Measurements from ENCODE around the gene EIF4A2.
"Not testable (repeated sequence)": the region's sequence is repeated elsewhere in the genome, so short reads cannot be mapped to it uniquely, and the experiment has no call there.

Gene EIF4A2

GRCh38 chr3:186818956-186819355 is 35.6 kb downstream of the EIF4A2 start:
- Histone ChIP-seq H2BK120ac (ENCODE audit: low read depth, low read length) (no peak overlapping the region), H3K27ac (ENCODE audit: low read depth, low read length) (no peak overlapping the region), H3K9ac (ENCODE audit: low read length) (no peak overlapping the region), H3K23ac (ENCODE audit: low read length) (no peak overlapping the region), H3K18ac (ENCODE audit: low read length) (no peak overlapping the region), H3K36me3 (ENCODE audit: control insufficient read depth, insufficient read depth, low read length) (no peaks in the 10 kb centered on the region), H2BK5ac (ENCODE audit: low read length) (no peak overlapping the region), H2AK5ac (ENCODE audit: low read length) (no peak overlapping the region), H3K4me1 (ENCODE audit: control insufficient read depth, low read depth, low read length) (no peaks in the 10 kb centered on the region), H3K4me3 (ENCODE audit: low read length) (no peak overlapping the region), H3K79me2 (ENCODE audit: control insufficient read depth, insufficient read depth, low read length) (no peaks in the 10 kb centered on the region), H3K27me3 (ENCODE audit: insufficient read depth, low read length, poor library complexity) (no peaks in the 10 kb centered on the region), H2BK15ac (replicated peaks; ENCODE audit: low read depth) (no peak overlapping the region), H3K56ac (ENCODE audit: low read length) (no peak overlapping the region), H4K8ac (ENCODE audit: low read depth, low read length) (no peak overlapping the region), H3K4ac (ENCODE audit: low read depth, low read length) (no peak overlapping the region), H3K4me2 (ENCODE audit: low read length) (no peak overlapping the region), H3K79me1 (ENCODE audit: low read length) (no peaks in the 10 kb centered on the region), H4K5ac (ENCODE audit: low read length) (no peak overlapping the region)
- DNase-seq = no peak
- no CpG with 5 or more reads among the region's 1 CpG for WGBS (ENCODE audit: extremely low coverage, insufficient coverage, low lambda C conversion rate)

DNA sequence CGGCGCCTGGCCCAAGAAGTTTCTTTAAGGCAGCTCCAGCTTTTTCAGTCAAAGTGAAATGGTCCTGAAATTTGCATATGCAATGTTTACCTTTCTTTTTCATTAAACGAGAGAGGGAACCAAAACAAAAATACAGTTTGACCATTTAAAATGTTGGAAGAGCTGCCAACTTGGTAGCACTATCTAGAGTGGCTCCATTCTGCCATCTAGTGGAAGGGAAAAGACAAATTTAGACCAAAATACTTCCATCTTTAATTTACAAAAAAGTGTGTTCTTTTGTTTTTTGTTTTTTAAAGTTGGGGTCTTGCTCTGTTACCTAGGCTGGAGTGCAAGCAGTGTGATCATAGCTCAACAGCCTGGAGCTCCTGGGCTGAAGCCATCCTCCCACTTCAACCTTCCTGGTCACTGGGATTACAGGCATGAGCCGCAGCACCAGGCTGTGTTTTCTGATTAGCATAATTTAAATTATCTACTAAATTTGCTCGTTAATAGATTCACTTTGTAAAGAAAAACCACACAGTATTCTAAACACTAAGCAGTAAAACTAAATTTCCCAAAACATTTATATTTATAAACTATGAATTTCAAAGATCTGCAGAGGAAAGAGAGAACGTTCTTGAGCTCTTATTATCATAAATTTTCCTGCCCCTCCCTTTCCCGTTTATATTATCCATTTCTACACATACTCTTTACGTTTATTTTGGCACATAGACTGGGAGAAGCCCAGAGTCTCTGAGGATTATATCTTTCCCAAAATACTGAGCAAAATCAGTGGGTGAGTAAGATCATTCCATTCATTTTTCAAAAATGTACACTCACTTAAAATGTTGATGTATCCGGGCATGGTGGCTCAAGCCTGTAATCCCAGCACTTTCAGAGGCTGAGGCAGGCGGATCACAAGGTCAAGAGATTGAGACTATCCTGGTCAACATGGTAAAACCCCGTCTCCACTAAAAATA is 38.3 kb downstream of the EIF4A2 start:
- no peak overlapping the region for H3K4me2 ChIP-seq (ENCODE audit: low read length)
- H3K4ac ChIP-seq (ENCODE audit: low read depth, low read length) = no peak overlapping the region
- no peak overlapping the region for H3K56ac ChIP-seq (ENCODE audit: low read length)
- no peaks in the 10 kb centered on the region for H3K27me3 ChIP-seq (ENCODE audit: insufficient read depth, low read length, poor library complexity)
- WGBS (ENCODE audit: extremely low coverage, insufficient coverage, low lambda C conversion rate) = no CpG with 5 or more reads among the region's 11 CpGs
- no peak overlapping the region for H3K23ac ChIP-seq (ENCODE audit: low read length)
- no peak overlapping the region for H4K8ac ChIP-seq (ENCODE audit: low read depth, low read length)
- no peak overlapping the region for H4K5ac ChIP-seq (ENCODE audit: low read length)
- H2BK15ac ChIP-seq (replicated peaks; ENCODE audit: low read depth) = no peak overlapping the region
- no peaks in the 10 kb centered on the region for H3K79me1 ChIP-seq (ENCODE audit: low read length)
- no peak overlapping the region for H3K4me3 ChIP-seq (ENCODE audit: low read length)
- no peak overlapping the region for H3K18ac ChIP-seq (ENCODE audit: low read length)
- H2BK120ac ChIP-seq (ENCODE audit: low read depth, low read length) = no peak overlapping the region
- H2AK5ac ChIP-seq (ENCODE audit: low read length) = no peak overlapping the region
- peaks cover 4% of the 10 kb centered on the region for H3K4me1 ChIP-seq (ENCODE audit: control insufficient read depth, low read depth, low read length)
- H2BK5ac ChIP-seq (ENCODE audit: low read length) = no peak overlapping the region
- H3K9ac ChIP-seq (ENCODE audit: low read length) = peak overlapping the region; percentile 55
- peak; percentile 65 for DNase-seq
- no peak overlapping the region for H3K27ac ChIP-seq (ENCODE audit: low read depth, low read length)
- no peaks in the 10 kb centered on the region for H3K79me2 ChIP-seq (ENCODE audit: control insufficient read depth, insufficient read depth, low read length)
- H3K36me3 ChIP-seq (ENCODE audit: control insufficient read depth, insufficient read depth, low read length) = no peaks in the 10 kb centered on the region

DNA sequence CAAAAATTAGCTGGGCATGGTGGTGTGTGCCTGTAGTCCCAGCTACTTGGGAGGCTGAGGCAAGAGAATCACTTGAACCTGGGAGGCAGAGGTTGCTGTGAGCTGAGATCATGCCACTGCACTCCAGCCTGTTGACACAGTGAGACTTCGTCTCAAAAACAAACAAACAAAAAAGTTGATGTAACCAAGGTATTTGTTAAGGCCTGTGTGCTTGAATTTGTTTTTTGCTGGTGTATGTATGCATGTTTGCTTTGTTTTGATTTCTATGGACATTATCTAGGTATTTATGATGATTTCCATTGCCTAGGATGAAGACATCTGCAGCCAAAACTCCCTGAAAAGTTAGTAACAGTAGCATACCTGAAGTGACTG is 39.0 kb downstream of the EIF4A2 start:
- H3K4me2 ChIP-seq (ENCODE audit: low read length); H3K4me1 ChIP-seq (ENCODE audit: control insufficient read depth, low read depth, low read length); H2BK15ac ChIP-seq (replicated peaks; ENCODE audit: low read depth); H3K36me3 ChIP-seq (ENCODE audit: control insufficient read depth, insufficient read depth, low read length); H2BK120ac ChIP-seq (ENCODE audit: low read depth, low read length); H3K27ac ChIP-seq (ENCODE audit: low read depth, low read length); H4K8ac ChIP-seq (ENCODE audit: low read depth, low read length); DNase-seq; H3K9ac ChIP-seq (ENCODE audit: low read length); H3K4me3 ChIP-seq (ENCODE audit: low read length); H3K79me1 ChIP-seq (ENCODE audit: low read length); H3K4ac ChIP-seq (ENCODE audit: low read depth, low read length); H2BK5ac ChIP-seq (ENCODE audit: low read length); H4K5ac ChIP-seq (ENCODE audit: low read length); H3K56ac ChIP-seq (ENCODE audit: low read length); H3K79me2 ChIP-seq (ENCODE audit: control insufficient read depth, insufficient read depth, low read length); H3K18ac ChIP-seq (ENCODE audit: low read length); H3K27me3 ChIP-seq (ENCODE audit: insufficient read depth, low read length, poor library complexity); H2AK5ac ChIP-seq (ENCODE audit: low read length); H3K23ac ChIP-seq (ENCODE audit: low read length): not testable (repeated sequence)
- no CpG with 5 or more reads among the region's 1 CpG for WGBS (ENCODE audit: extremely low coverage, insufficient coverage, low lambda C conversion rate)

DNA sequence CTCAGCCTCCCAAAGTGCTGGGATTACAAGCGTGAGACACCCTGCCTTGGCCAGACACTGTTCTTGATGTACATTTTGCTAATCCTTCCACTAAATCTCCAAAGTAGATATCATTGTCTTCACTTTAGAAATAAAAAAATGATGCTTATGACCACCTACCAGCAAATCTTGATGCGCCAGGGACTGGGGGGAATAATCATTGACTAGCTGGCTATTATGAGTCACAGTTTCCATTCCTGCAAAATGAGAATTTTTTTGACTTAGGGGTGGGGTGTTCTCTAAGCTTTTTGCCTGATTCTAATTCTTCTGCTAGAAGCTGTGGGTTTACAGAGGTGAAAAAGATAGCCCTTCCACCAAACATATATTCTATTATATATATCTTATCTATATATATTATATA is 40.0 kb downstream of the EIF4A2 start:
- Histone ChIP-seq H2AK5ac (ENCODE audit: low read length) (no peak overlapping the region), H3K23ac (ENCODE audit: low read length) (no peak overlapping the region), H3K4me1 (ENCODE audit: control insufficient read depth, low read depth, low read length) (peaks cover 4% of the 10 kb centered on the region), H3K79me1 (ENCODE audit: low read length) (no peaks in the 10 kb centered on the region), H3K4ac (ENCODE audit: low read depth, low read length) (no peak overlapping the region), H3K79me2 (ENCODE audit: control insufficient read depth, insufficient read depth, low read length) (no peaks in the 10 kb centered on the region), H3K36me3 (ENCODE audit: control insufficient read depth, insufficient read depth, low read length) (no peaks in the 10 kb centered on the region), H3K4me3 (ENCODE audit: low read length) (no peak overlapping the region), H4K5ac (ENCODE audit: low read length) (no peak overlapping the region), H4K8ac (ENCODE audit: low read depth, low read length) (no peak overlapping the region), H3K18ac (ENCODE audit: low read length) (no peak overlapping the region), H3K4me2 (ENCODE audit: low read length) (no peak overlapping the region), H3K56ac (ENCODE audit: low read length) (no peak overlapping the region), H3K27ac (ENCODE audit: low read depth, low read length) (no peak overlapping the region), H3K9ac (ENCODE audit: low read length) (no peak overlapping the region), H2BK15ac (replicated peaks; ENCODE audit: low read depth) (no peak overlapping the region), H2BK120ac (ENCODE audit: low read depth, low read length) (no peak overlapping the region), H2BK5ac (ENCODE audit: low read length) (no peak overlapping the region), H3K27me3 (ENCODE audit: insufficient read depth, low read length, poor library complexity) (no peaks in the 10 kb centered on the region)
- WGBS (ENCODE audit: extremely low coverage, insufficient coverage, low lambda C conversion rate) = no CpG with 5 or more reads among the region's 2 CpGs
- DNase-seq = no peak

DNA sequence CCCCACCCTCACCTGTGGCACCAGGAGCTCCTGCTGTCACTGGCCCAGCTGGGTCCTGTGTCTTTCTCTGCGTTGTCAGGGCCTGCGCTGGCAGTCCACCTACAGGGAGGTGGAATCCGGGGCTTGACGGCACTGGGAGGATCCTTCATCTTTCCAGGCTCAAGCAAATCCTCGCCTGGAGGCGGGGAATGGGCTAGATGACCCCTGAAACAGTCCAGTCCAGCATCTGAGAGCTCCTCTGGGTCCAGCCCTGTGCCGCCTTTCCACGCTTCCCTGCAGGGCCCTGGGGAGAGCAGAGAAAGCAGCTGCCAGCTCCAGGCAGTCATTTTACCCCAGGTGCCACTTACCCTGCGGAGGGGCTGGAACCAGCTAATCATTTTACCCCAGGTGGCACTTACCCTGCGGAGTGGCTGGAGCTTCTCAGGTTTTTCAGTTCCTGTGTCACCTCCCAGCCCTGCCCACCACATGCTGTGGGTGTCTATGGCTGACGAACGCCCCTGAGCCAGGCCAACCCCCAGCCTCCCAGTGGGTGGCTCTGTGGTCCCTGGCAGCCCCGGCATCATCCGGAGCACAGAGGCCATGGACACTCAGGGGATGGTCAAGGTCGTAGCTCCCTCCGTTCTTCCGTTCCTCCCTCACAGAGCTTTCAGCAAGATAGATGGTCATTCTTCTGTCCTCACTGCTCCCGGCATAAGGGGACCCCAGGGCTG is 41.2 kb downstream of the EIF4A2 start:
- no peaks in the 10 kb centered on the region for H3K27me3 ChIP-seq (ENCODE audit: insufficient read depth, low read length, poor library complexity)
- H2BK5ac ChIP-seq (ENCODE audit: low read length) = no peak overlapping the region
- no peak overlapping the region for H4K5ac ChIP-seq (ENCODE audit: low read length)
- H3K4ac ChIP-seq (ENCODE audit: low read depth, low read length) = no peak overlapping the region
- no peaks in the 10 kb centered on the region for H3K79me2 ChIP-seq (ENCODE audit: control insufficient read depth, insufficient read depth, low read length)
- no peak overlapping the region for H2BK15ac ChIP-seq (replicated peaks; ENCODE audit: low read depth)
- no peak overlapping the region for H2AK5ac ChIP-seq (ENCODE audit: low read length)
- H2BK120ac ChIP-seq (ENCODE audit: low read depth, low read length) = no peak overlapping the region
- no peaks in the 10 kb centered on the region for H3K36me3 ChIP-seq (ENCODE audit: control insufficient read depth, insufficient read depth, low read length)
- H3K4me1 ChIP-seq (ENCODE audit: control insufficient read depth, low read depth, low read length) = peaks cover 4% of the 10 kb centered on the region
- H3K23ac ChIP-seq (ENCODE audit: low read length) = no peak overlapping the region
- no peak overlapping the region for H3K27ac ChIP-seq (ENCODE audit: low read depth, low read length)
- peak overlapping the region; percentile 64 for H3K4me2 ChIP-seq (ENCODE audit: low read length)
- peak; percentile 47 for DNase-seq
- peak overlapping the region; percentile 53 for H3K56ac ChIP-seq (ENCODE audit: low read length)
- H3K4me3 ChIP-seq (ENCODE audit: low read length) = no peak overlapping the region
- H3K9ac ChIP-seq (ENCODE audit: low read length) = peak overlapping the region; percentile 40
- no peaks in the 10 kb centered on the region for H3K79me1 ChIP-seq (ENCODE audit: low read length)
- H3K18ac ChIP-seq (ENCODE audit: low read length) = no peak overlapping the region
- WGBS (ENCODE audit: extremely low coverage, insufficient coverage, low lambda C conversion rate) = no CpG with 5 or more reads among the region's 18 CpGs
- no peak overlapping the region for H4K8ac ChIP-seq (ENCODE audit: low read depth, low read length)

Data from mesendoderm (in vitro differentiated cells).